ENCODE results near the gene TCAIM. TPM values are rescaled to one million over a fixed set of nuclear protein-coding genes. Genes with fewer than 3 reads are reported as not detected.
A peak's percentile ranks its signal among the peaks of the same experiment; 100 is the strongest.
"Not testable (repeated sequence)": the region's sequence is repeated elsewhere in the genome, so short reads cannot be mapped to it uniquely, and the experiment has no call there.

Gene TCAIM
- polyA plus RNA-seq, 4 donors: 28.8 to 47.3 (median 46.6) TPM

DNA sequence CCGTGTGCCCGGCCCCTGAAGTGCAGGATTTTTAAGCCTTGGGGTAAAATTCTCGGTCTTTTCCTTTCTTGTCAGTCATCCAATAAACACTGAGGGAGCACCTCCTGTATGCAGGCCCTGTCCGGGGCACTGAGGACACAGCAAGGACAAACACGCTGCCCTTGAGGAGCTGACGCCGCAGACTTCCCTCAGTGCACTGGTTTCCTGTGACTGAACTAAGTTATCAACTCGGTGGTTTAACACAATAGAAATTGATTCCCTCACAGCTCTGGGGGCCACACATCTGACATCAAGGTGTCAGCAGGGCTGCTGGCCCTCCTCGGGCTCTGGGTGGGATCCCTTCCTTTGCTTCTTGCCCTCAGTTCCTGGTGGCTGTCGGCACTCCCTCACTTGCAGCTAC, 73.8 kb downstream of the TCAIM start:
- DNase-seq (ENCODE audit: low read depth in 4 of 4, low spot score in 3 of 4): no peak

DNA sequence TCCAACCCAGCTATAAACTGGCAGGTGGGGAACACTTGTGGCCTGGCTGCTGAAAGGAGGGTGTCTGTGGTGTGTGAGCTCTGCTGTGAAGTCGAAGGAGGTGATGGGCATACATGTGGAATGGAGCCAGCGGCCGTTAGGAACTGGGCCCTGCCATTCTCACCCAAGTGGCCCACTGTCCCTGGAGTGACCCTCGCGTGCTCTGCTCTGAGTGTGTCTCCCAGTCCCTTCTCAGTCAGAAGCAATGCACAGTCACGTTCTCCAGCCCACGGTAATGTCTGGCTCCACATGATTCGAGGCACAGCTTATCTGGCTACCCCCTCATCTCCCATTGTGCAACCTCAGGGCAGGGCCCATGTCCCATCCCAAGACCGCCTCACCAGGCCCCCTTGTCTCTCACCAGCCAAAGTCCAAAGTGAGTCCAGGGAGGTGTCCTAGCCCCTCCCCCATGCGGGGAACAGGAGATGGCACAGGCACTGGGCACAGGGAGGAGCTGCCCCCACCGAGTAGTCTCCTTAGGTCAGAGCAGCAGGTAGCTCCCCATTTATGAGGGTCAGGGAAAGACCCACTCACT, 76.0 kb downstream of the TCAIM start:
- no peak for DNase-seq (ENCODE audit: low read depth in 4 of 4, low spot score in 3 of 4)

DNA sequence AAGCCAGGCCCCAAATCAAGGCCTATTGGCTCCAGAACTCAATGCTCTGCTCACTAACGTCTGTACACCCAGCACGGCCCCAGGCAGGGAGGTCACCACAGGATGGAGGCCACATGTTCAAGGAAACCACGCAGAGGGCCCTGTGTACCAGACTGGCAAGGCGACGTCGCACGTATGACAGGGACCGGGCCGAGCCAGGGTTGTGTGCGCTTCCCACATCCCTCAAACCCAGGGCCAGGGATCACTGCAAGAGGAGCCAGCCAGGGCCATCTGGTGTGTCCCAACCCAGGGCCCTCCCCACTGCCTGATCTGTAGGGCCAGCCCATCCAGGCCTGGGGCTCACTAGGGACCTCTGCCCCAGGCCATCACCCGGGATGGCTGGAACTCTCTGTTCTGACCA, 76.9 kb downstream of the TCAIM start:
- DNase-seq (ENCODE audit: low read depth in 4 of 4, low spot score in 3 of 4): no peak

DNA sequence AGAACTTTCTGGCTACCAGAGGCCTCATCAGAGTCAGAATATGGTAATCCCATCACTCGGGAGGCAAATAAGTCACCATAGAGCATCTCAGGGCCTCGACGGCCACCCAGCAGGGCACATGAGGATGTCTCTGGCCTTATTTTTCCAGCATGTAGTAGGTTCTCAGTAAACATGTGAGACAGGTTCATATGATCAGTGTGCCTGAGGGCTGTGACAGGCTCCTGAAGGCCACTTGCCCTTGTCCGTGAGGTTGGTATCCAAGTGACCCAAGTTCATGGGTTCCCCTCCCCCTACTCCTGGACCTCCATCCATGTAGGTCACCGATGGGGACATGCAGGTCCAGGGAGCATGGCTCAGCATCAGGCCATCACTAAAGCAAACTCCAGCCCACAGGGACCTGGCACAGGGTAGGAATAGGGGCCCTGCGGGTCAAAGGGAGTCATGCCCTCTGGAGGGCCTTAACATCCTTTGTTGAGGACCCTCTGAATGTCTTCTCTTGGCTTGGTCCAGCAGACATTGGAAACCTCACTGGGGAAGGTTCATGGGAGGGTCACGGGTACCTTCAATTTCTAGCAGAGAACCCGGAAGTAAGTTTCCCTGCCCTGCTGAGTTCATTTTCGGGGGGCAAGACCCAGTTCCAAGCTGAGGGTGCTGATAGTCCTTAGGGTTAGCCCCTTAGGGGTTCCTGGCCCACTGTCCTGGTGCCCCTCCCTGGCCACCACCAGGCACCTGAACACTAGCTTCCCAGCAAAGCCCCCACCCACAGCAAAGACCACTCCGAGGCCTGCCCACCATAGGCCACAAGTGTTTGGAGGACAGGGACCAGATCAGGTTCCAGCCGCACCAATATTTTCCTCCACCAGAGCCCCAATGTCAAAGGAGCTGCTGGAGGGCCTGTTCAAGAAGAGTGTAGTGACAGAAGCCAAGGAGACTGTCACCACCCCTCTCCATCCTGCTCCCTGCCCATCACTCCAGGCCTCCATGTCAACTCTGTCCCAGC, 77.8 kb downstream of the TCAIM start:
- DNase-seq (ENCODE audit: low read depth in 4 of 4, low spot score in 3 of 4): no peak

DNA sequence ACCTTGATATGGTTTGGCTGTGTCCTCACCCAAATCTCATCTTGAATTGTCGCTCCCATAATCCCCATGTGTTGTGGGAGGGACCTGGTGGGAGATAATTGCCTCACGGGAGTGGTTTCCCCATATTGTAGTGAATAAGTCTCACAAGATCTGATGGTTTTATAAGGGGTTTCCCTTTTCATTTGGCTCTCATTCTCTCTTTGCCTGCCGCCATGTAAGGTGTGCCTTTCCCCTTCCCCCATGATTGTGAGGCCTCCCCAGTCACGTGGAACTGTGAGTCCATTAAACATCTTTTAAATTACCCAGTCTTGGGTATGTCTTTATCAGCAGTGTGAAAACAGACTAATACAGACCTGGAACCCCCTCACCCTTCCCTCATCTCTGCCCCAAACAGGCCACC, 79.6 kb downstream of the TCAIM start:
- not testable (repeated sequence) for DNase-seq (ENCODE audit: low read depth in 4 of 4, low spot score in 3 of 4)

DNA sequence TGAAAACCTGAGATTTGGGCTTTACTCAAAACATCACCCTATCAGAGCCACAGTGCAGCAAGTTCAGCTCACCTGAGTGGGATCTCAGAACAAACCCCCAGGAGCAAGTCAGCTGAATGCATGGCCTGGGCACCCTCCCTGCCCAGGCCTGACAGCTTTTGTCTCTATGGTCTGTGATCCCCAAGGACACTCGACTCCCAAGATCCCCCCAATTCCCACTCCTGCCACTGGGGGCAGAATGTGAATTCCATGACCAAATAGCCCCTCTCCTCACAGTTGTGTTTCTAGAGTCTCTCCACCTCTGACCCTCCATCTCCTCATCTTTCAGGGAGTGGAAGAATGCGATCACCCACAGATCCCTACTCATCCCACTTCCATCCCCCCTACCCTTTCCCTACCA, 80.0 kb downstream of the TCAIM start:
- no peak for DNase-seq (ENCODE audit: low read depth in 4 of 4, low spot score in 3 of 4)

DNA sequence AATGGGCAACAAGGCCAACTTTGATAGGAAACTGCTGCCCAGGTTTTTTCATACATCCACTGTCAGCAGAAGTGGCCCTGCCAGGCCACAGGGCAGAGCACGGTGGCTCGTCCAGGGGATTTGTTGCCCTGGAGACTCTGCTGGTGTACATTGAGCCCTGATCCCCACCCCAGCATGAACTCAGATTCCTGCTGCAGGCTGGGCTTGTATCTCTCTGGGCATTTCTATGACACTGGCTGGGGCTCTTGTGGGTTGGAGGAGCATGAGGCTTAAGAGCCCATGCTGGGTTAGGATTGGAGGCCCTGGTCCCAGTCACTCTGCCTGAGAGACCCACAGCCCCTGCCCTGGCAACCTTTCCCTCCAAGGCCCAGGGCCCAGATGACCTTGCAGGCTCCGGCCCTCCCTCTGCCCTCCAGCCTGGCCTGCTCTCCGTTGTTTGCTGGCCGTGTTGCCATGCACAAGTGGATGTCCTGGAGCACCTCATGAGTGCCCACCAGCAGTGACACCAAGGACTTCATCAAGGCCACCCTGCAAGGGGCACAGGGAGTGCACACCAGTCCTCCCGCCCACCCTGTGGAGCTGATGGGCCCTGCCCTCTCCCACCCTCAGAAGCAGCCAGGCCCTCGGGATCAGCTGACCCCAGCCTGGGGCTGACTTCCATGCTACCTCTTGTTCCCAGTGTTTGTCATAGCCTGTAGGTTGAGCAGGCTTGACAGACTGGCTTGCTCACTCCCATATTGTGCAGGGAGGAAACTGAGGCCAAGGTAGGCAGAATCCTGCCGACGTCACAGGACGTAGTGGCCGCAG, 80.8 kb downstream of the TCAIM start:
- DNase-seq (ENCODE audit: low read depth in 4 of 4, low spot score in 3 of 4): no peak

DNA sequence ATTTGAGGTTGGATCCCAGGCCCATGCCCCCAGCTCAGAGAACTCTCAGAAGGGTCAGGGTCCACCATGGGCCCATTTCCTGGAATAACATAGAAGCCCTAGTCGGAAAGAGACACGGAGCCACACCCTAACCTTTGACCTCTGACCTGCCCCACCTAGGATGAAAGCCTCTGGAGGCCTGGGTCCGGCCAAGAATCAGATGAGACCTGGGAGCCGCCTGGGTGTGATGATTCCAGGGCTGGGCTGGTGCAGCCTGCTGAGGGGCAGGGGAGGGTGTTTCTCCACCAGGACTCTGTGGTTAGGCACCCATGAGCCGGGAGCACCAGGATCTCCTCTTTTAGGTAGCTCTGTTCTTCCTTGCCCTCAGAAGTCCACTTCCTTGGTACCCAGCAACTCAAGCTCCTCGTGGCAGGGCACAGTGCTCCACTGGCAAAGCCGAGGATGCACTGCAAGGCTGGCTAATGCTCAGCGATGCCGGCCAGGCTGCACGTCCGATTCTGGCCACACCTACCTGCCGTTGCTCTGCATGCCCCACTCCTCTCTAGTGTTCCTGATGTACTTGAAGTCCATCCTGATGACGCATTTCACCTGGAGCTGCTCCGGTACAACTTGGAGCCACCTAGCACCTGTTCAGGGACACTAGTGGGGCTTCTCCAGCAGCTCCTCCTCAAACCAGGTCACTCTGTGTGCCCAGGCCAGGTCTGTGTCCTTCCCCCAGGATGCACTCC, 81.5 kb downstream of the TCAIM start:
- DNase-seq (ENCODE audit: low read depth in 4 of 4, low spot score in 3 of 4): no peak

DNA sequence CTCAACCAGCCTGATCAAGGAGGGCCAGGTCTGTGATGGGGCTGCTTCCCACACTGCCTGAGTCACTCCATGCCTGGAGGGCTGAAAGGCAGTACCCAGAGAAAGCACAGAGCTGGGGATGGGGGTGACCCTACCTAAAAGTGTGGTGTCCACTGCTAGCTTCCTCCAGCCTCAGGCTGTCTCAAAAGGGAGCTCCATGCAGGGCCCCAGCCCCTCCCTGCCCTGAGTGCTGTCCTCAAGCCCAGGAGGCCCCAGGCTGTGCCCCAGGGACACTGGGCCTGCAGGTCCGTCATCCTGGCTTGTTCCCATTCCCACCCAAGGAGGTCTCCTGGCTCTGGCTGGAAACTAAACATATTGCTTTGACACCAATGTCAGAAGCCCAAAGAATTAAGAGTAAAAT, 82.1 kb downstream of the TCAIM start:
- DNase-seq (ENCODE audit: low read depth in 4 of 4, low spot score in 3 of 4): no peak

DNA sequence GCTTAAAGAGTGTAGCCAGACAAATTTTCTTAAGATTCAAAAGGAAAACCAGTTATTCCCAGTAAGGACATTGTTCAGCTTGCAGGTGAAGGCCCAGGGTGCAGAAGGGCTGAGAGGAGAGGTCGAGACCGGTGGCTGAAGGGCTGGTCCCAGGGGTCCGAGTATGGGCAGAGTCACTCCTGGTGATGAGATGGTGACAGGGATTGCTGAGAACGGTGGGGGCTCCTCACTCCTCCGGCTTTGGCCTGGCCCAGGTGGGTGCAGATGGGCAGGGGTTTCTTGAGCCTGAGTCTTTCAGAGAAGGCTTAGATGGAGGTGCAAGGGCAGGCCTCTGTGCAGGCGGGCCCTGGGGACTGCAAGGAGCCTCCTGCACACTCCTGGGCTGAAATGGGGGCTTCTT, 82.7 kb downstream of the TCAIM start:
- DNase-seq (ENCODE audit: low read depth in 4 of 4, low spot score in 3 of 4): no peak

DNA sequence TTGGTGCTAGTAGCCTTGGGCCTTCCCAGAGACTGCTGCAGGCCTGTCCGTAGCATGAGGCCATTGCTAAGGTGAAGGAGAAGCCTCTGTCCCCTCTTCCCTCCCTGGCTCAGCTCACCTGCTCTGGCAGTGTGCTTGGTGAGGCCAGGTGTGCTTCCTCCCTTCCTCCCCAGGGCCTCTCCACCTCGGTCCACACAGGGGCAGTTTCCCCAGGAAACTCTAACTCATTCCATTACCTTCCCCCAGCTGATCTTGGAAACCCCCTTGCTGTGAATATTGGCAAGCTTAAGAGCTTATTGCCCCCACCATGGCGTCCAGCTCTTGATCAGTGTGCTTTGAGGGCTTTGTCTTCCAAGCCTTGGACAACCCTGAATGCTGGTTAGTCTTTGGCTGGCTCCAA, 86.2 kb downstream of the TCAIM start:
- DNase-seq (ENCODE audit: low read depth in 4 of 4, low spot score in 3 of 4): no peak

DNA sequence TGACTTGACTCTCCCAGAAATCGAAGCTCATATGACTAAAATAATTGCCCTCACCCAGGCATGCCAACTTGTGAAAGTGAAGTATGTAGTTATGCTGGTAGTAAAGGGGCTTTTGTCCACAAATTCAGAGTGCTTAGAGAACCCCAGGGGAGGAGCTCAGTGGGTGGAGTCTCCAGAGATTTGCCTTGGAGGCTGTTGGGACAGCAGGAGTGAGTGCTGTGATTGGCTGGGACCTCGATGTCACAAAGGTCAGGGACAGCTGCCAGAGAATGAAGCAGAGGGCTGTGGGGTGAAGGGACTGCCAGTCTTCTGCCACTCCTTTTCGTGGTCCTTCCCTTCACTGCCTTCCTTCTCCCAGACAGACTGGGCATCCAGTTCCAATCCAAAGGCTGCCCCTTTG, 89.1 kb downstream of the TCAIM start:
- no peak for DNase-seq (ENCODE audit: low read depth in 4 of 4, low spot score in 3 of 4)

DNA sequence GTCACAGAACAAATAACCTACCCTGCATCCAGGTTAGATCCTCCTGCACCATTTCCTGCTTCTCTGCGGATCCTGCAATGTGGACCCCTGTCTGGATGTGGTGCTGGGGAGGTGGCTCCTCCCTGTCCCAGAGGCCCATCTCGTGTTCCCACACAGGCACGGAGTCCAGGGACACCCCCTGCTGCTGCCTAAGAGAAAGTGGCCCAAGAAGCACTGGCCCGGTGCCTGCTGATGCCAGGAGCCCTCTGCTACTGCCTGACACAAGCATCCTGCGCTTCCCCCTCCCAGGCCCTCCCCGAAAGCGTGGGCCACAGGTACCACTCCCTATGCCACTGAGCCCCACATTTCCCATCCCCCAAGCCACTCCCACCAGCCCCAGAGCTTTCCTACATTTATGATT, 90.3 kb downstream of the TCAIM start:
- DNase-seq (ENCODE audit: low read depth in 4 of 4, low spot score in 3 of 4): no peak

DNA sequence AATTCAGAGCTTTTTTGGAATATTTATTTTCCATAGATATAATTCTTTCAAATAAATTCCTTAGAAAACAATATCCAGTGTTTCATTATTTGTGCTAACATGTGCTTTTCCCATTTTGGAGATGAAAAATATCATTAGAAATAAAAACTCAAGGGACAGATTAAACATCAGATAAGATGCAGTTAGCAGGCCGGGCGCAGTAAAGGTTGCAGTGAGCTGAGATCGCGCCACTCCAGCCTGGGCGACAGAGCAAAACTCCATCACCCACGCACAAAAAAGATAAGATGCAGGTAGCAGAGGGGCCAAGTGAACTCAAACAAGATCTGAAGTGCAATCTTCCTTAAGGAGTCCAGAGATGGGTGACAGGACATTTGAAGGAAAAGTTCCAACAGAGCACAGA, 90.9 kb downstream of the TCAIM start:
- DNase-seq (ENCODE audit: low read depth in 4 of 4, low spot score in 3 of 4): no peak

DNA sequence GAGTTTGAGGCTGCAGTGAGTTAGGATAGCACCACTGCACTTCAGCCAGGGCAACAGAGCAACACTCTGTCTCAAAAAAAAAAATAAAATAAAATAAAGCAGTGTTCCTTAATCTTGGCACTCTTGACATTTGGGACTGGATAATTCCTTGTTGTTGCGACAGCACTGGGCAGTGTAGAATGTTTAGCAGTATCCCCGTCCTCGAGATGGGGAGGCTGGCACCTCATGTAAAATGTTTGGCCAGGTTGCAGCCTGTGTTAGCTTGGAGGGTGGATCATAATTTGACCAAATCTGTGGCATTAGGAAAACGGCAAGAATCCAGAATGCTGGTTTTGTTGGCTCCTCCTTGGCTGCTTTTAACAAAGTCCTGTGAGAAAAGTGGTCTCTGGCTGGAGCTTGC, 91.9 kb downstream of the TCAIM start:
- no peak for DNase-seq (ENCODE audit: low read depth in 4 of 4, low spot score in 3 of 4)

DNA sequence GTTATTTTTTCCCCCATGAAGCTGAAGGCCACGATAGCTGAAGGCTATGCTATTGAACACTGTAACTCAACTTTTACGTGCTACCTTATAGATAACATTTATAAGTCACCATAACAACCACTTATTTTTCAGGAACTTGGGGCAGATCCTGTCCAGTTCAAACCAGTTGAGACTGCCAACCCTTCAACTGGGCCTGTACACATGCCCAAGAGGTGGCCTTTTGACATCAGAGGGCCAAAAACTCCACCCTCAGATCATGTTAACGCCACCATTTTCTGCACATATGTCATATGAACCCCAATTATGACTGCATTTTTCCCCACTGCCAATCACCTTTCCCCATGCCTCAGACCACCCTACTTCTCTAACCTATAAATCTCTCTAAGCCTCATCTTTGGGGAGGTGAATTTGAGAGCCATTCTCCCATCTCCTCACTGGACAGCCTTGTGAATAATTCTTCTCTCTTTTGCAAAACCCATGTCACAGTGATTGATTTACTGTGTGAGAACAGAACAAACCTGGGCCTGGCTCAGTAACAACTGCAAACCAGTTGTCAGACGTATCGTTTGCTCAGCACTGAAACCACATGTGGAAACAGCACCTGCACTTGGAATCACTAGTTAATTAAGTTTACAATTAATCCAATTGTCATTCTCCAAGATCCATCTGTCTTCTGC, 96.4 kb downstream of the TCAIM start:
- no peak for DNase-seq (ENCODE audit: low read depth in 4 of 4, low spot score in 3 of 4)

DNA sequence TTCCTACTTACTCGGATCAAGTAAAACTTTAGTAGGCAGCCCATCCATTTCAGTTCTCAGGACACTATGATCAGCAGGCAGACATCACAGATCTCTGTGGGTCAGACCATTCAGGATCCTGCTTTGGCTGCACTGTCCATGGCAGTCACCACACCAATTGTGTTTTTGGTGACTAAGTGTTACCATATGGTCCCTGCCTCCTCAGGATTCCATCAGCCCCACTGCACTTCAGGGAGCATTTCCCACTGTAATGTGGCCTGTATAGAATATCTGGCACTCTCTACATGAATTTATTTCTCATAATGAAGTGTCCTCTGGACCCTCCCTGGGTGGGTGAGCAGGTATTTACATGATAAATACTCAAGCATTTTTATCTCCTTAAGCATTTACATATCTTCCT, 97.6 kb downstream of the TCAIM start:
- DNase-seq (ENCODE audit: low read depth in 4 of 4, low spot score in 3 of 4): no peak

DNA sequence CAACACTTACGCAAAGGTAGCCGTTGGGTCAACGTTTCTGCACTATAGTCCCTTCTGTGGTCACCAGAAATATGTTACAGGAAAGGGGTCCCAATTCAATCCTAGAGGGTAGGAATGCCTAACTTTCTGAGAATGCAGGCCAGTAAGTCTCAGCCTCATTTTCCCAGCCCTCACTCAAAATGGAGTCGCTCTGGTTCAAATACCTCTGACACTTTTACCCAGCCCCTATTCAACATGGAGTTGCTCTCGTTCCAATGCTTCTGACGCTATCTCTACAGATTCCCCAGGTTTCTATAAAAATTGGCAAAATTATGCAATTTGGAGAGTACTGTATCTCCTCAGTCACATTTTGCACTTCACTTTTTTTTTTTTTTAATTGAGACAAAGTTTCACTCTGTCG, 99.2 kb downstream of the TCAIM start:
- DNase-seq (ENCODE audit: low read depth in 4 of 4, low spot score in 3 of 4): no peak

DNA sequence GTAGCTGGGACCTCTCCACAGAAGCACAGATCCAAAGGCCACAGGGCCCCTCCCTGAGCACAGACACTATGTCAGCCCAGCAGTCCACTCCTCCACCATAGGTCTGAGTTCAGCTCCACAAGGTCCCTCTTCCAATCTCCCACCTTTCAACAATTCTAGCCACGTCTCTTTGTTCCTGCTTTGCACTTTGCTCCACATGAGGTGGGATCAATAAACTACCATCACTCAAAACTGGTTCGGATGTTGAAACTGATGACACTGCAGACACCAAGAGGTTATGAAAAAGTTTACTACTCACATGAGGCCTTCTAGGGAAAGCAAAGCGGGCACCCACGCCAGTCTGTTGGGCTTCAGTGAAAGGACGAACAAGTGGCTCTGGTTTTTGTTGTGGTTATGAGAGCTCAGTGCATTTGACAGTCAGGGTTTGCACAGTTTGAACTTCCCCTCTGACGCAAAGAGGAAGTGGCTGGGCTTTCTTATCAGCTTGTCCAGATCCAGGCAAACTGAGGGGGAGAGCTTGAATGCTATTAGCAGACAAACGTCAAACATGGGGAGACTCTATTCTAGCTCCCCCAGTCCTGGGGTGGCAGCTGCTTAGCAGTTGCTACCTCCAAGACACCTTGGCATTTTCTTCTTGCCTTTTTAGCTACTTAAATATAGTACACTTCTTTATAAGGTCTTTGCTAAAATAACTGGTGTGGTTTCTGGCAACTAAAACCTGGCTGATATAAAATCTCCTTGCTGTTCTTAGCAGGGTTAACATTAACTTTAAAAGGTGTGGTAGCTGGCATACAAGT, 101.1 kb downstream of the TCAIM start:
- peak in 3 of 4 donors; percentile 9 to 19 (median 18) for DNase-seq (ENCODE audit: low read depth in 4 of 4, low spot score in 3 of 4)

All from left renal pelvis (tissue), 4 donors.